HG03571 (cell line): ENCODE measurements around the gene STT3B.

Experiments
- ATAC-seq: cut with Tn5 transposase; IDR thresholded peaks from one replicate; pipeline ENCODE4 v1.9.1; 2021; ENCODE audit not compliant: unreplicated experiment

The STT3B gene

GRCh38 chr3:31516757-31517156 lies 16.0 kb upstream of the STT3B start:
- no peak for ATAC-seq

GRCh38 chr3:31521468-31521867 lies 11.3 kb upstream of the STT3B start:
- ATAC-seq: no peak

GRCh38 chr3:31522152-31522551 lies 10.6 kb upstream of the STT3B start:
- ATAC-seq: peak; percentile 55

GRCh38 chr3:31523543-31523942 lies 9.2 kb upstream of the STT3B start:
- no peak for ATAC-seq

GRCh38 chr3:31525532-31525931 lies 7.2 kb upstream of the STT3B start:
- ATAC-seq: no peak

- no peak for ATAC-seq
Observed at GRCh38 chr3:31529421-31529820, 3.3 kb upstream of the STT3B start.

- ATAC-seq: no peak
Observed at GRCh38 chr3:31530039-31530959, 2.4 kb upstream of the STT3B start.

GRCh38 chr3:31530960-31531335 lies 1.8 kb upstream of the STT3B start:
- ATAC-seq: no peak

- no peak for ATAC-seq
Observed at GRCh38 chr3:31531452-31531991, 1.2 kb upstream of the STT3B start.

- ATAC-seq: peak; percentile 86
Observed at GRCh38 chr3:31531992-31532586, 636 bp upstream of the STT3B start.

- ATAC-seq: no peak
Observed at GRCh38 chr3:31533169-31534064, 692 bp downstream of the STT3B start.

GRCh38 chr3:31534065-31534425 lies 1.3 kb downstream of the STT3B start:
- no peak for ATAC-seq

GRCh38 chr3:31536497-31536896 lies 3.8 kb downstream of the STT3B start:
- ATAC-seq: no peak

GRCh38 chr3:31538801-31539200 lies 6.1 kb downstream of the STT3B start:
- no peak for ATAC-seq

GRCh38 chr3:31539275-31539674 lies 6.5 kb downstream of the STT3B start:
- no peak for ATAC-seq

GRCh38 chr3:31541089-31541488 lies 8.4 kb downstream of the STT3B start:
- ATAC-seq: no peak

GRCh38 chr3:31542246-31542645 lies 9.5 kb downstream of the STT3B start:
- no peak for ATAC-seq

- ATAC-seq: no peak
Observed at GRCh38 chr3:31543375-31543774, 10.7 kb downstream of the STT3B start.

- no peak for ATAC-seq
Observed at GRCh38 chr3:31544634-31545033, 11.9 kb downstream of the STT3B start.

- no peak for ATAC-seq
Observed at GRCh38 chr3:31546162-31546561, 13.4 kb downstream of the STT3B start.

- ATAC-seq: no peak
Observed at GRCh38 chr3:31546725-31547124, 14.0 kb downstream of the STT3B start.
